ENCODE measurements around the gene SLC35F3.

Gene SLC35F3

DNA sequence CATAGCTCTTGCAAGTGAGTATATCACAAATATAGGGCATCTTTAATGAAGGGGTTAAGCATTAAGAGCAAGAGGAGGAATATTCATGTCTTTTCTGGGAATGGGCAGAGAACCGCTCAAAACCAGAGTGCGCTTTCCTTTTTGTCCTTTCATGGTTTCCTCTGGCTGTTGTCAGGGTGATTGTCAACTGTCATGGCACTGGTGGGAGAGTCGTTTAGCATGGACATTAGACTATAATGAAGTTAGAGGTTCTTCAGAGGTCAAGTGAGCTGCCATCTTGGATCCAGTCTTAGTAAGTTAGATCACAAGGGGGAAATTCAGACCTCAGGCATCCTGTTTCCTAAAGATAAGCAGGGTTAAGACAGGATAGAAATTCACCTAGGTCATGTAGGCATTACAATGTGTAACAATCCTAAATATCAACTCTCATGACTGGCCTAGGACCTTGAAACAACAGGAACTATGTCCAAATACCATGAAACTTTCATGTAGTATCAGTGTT lies 456.7 kb downstream of the SLC35F3 start:
- Mint-ChIP-seq H3K27me3 (peaks cover 0 to 17% of the 10 kb centered on the region in 2 donors), H3K4me3 (no peak overlapping the region), H3K4me1 (ENCODE audit: low read depth in 2 of 2) (peaks cover 0 to 10% of the 10 kb centered on the region in 2 donors), H3K9me3 (no peaks in the 10 kb centered on the region), H3K36me3 (ENCODE audit: insufficient read depth) (no peaks in the 10 kb centered on the region), H3K27ac (no peak overlapping the region)
- ATAC-seq (replicated peaks), result no peak
- no peak for DNase-seq

DNA sequence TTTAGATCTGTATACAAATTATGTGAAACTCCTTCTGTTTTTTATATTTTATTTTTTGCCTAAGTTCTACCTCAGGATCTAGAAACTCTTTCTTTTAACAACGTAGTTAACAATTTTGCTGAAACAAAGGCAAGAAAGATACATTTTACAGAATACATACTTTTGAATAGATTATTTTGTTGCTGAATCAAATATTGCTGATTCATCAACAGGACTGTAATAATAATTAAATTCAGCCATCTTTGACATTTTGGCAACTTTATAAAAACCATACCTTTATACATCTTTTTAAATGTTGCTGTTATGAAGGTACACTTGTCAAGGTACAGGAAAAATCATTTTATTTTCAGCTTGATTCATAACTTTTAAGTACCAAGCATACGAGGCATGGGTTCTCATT lies 458.1 kb downstream of the SLC35F3 start:
- Mint-ChIP-seq H3K4me1 (ENCODE audit: low read depth in 2 of 2) (peaks cover 0 to 8% of the 10 kb centered on the region in 2 donors), H3K4me3 (no peak overlapping the region), H3K27ac (no peak overlapping the region), H3K27me3 (peaks cover 0 to 17% of the 10 kb centered on the region in 2 donors), H3K36me3 (ENCODE audit: insufficient read depth) (no peaks in the 10 kb centered on the region), H3K9me3 (no peaks in the 10 kb centered on the region)
- no peak for DNase-seq
- no peak for ATAC-seq (replicated peaks)

DNA sequence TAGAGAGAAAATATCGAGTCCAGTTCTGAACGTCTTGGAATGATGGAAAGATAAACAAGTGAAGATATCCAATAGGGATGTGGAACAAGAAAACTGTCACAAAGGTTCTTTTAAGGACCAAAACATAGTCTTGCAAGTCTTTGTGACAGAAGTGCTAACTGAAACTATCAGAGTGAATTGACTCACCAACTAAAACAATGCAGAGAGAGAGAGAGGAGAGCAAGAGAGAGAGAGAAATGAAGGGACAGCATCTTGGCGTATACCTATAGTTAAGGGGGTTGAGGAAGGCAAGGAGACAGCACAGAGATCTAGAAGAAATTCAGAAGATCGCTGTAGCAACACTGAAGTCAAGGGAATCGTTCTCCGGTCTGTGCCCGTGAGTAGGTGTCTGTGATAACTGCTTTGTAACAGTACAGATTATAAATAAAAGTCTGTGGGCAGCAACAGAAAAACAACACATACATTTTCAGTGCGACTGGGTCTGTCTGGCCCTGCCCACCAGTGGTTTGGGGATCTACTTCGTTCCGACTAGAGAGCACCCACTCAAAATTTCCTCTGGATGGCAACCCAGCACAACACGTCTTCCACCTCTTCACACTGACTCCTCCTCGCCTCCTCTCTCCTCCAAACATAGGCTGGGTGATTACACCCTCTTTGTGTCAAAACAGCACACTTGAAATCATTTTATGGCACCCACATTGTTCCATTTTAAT lies 464.0 kb downstream of the SLC35F3 start:
- Mint-ChIP-seq H3K9me3 (no peaks in the 10 kb centered on the region), H3K4me1 (ENCODE audit: low read depth in 2 of 2) (peaks cover 7 to 20% of the 10 kb centered on the region in 2 donors), H3K27ac (peak overlapping the region in 1 of 2 donors; percentile 5), H3K4me3 (no peak overlapping the region), H3K27me3 (no peaks in the 10 kb centered on the region), H3K36me3 (ENCODE audit: insufficient read depth) (peaks cover 6% of the 10 kb centered on the region)
- ATAC-seq (replicated peaks) (no peak), DNase-seq (no peak)

DNA sequence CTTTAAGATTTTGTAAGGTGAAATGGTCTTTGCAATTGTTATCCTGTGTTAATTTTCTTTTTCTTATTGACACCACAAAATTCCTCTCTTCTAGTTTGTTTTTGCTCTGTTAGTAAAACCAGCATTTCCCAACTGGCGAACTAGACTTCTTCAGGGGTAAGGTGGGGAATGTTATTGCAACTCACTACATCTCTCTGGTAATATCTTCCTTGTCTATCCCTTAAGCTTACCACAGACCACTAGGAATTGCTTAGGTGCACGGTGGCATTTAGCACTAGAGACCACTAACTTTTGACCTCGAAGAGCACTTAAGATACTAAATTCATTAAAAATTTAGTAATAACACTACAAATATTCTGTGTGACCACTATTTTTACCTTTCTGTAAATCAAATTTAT lies 464.6 kb downstream of the SLC35F3 start:
- no peak for ATAC-seq (replicated peaks)
- Mint-ChIP-seq H3K27me3 (no peaks in the 10 kb centered on the region), H3K27ac (peak overlapping the region in 1 of 2 donors; percentile 5), H3K36me3 (ENCODE audit: insufficient read depth) (peaks cover 11% of the 10 kb centered on the region), H3K4me1 (ENCODE audit: low read depth in 2 of 2) (peaks cover 11 to 22% of the 10 kb centered on the region in 2 donors), H3K9me3 (no peaks in the 10 kb centered on the region), H3K4me3 (no peak overlapping the region)
- DNase-seq, result no peak

DNA sequence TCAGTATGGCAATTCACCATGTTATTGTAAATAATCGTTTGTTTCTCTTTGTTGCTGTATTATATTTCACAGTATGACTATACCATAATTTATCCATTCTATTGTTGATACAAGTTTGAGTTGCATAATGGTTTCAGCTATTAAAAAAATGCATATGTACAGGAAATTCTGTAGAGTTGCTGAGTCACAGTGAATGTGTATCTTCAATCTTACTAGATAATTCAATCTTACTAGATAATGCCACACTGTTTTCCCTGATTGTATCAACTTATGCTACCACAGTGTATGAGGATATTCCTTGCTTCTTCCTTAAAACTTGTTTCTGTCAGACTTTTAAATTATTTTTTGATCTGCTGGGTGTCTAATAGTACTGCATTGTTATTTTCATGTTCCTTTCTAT lies 465.3 kb downstream of the SLC35F3 start:
- ATAC-seq (replicated peaks) (no peak), DNase-seq (no peak)
- H3K27ac Mint-ChIP-seq, result no peak overlapping the region
- peaks cover 12% of the 10 kb centered on the region for H3K36me3 Mint-ChIP-seq (ENCODE audit: insufficient read depth)
- H3K27me3 Mint-ChIP-seq, result no peaks in the 10 kb centered on the region
- H3K4me3 Mint-ChIP-seq, result no peak overlapping the region
- H3K9me3 Mint-ChIP-seq, result no peaks in the 10 kb centered on the region
- H3K4me1 Mint-ChIP-seq (ENCODE audit: low read depth in 2 of 2), result peaks cover 18 to 29% of the 10 kb centered on the region in 2 donors

DNA sequence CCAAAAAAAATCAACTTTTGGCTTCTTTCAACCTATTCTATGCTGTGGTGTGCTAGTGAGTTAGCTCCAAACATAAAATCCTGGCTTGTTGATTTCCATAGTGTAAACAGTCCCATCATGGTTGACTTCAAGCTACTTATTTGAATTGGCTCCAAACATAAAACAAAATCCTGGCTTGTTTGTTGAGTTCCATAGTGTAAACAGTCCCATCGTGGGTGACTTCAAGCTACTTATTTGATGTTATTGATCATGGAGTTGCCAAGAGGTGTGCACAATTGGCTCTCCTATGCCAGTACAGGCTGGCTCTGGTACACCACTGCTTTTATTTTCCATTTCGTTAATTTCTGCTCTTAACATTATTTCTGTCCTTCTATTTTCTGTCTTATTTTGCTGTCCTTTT lies 466.9 kb downstream of the SLC35F3 start:
- H3K27me3 Mint-ChIP-seq, result no peaks in the 10 kb centered on the region
- peaks cover 17% of the 10 kb centered on the region for H3K36me3 Mint-ChIP-seq (ENCODE audit: insufficient read depth)
- ATAC-seq (replicated peaks) (no peak), DNase-seq (no peak)
- peaks cover 22 to 36% of the 10 kb centered on the region in 2 donors for H3K4me1 Mint-ChIP-seq (ENCODE audit: low read depth in 2 of 2)
- no peak overlapping the region for H3K27ac Mint-ChIP-seq
- no peaks in the 10 kb centered on the region for H3K9me3 Mint-ChIP-seq
- no peak overlapping the region for H3K4me3 Mint-ChIP-seq

DNA sequence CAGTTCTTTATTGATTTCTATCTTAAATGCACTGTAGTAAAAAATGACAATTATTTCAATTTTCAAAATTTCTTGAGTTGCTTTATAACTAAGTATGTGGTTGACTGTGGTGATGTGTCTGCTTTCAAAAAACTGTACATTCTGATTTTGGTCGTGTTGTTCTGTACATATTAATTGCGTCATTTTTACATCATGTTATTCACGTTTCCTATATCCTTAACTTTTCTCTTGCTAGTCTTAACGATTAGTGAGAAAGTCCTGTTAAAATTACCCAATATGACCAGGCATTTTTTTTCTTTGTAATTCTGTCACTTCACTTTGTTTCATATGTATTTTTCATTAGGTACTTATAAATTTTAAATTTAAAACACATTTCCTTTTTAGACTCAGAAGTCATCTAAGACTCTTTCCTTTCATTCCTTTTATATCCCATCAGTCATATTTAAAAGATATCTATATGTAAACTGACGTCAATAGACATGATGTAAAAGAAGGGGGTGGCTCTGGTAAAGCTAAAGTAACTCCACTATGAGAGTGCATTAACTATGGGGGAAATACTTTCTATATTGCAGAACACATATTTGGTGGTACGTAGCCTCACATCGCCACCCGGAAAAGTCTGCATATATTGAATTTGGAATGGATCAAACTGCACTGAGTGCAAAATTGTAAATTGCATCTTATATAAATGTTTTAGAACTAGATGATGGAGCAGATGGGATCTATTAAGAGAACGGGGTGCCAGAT lies 467.7 kb downstream of the SLC35F3 start:
- Mint-ChIP-seq H3K27ac (peak overlapping the region; percentile 99), H3K27me3 (no peaks in the 10 kb centered on the region), H3K9me3 (no peaks in the 10 kb centered on the region), H3K36me3 (ENCODE audit: insufficient read depth) (peaks cover 22% of the 10 kb centered on the region), H3K4me1 (ENCODE audit: low read depth in 2 of 2) (peaks cover 26 to 40% of the 10 kb centered on the region in 2 donors), H3K4me3 (peak overlapping the region; percentile 89 to 91)
- ATAC-seq (replicated peaks) (no peak), DNase-seq (no peak)

DNA sequence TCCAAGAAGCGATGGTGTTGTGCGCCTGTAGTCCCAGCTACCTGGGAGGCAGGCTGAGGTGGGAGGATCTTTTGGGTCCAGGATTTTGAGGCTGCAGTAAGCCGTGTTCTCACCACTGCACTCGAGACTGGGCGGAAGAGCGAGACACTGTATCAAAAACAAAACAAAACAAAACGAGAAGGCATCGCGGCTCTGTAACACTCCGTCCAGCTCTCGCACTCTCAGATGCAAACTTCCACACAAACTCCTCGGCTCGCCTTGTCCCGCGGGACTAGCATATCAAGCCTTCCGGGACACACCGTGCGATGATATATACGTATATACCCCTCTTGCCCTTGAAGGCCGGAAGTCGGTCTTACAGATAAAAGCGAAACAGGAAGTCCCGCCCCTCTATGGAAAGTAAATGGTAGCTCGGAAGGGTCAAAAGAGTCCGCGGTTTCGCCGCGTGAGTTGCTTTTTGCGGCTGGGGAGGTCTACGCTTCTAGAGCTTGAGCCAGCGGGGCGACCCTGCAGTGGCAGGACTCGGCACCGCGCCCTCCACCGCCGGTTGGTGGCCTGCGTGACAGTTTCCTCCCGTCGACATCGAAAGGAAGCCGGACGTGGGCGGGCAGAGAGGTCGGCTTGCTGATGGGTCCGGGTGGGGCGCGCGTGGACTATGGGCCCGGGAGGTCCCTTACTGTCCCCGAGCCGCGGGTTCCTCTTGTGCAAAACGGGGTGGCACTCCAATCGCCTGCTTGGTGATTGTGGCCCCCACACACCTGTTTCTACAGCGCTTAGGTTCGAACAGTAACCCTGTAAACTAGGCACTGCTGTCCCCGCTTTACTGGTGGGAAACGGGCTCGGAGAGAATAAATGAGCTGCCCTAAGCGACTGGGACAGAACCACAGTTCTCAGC lies 468.8 kb downstream of the SLC35F3 start, which contains the start of gene COA6:
Gene COA6 (plus strand): TSS at position 393 of the 895 bp plus-strand sequence. CDS start 11 bp downstream, at position 404.
- ATAC-seq (replicated peaks), result peak; percentile 85

DNA sequence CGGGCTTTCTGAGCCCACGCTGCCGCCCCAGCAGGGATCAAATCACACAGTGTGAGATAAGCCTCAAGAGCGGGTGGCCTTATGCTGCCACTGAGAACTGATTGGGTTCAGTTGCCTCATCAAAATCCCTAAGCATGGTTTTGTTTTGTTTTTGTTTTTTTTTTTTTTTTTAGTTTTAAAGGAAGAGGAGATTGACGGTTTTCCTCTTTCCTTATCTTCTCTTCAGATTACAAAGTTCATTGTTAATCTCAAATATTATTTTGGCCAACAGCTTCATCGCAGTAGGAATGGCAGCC lies 469.4 kb downstream of the SLC35F3 start:
- Mint-ChIP-seq H3K4me3 (peak overlapping the region; percentile 89 to 91), H3K4me1 (ENCODE audit: low read depth in 2 of 2) (peaks cover 35 to 41% of the 10 kb centered on the region in 2 donors), H3K36me3 (ENCODE audit: insufficient read depth) (peaks cover 36% of the 10 kb centered on the region), H3K27ac (peak overlapping the region; percentile 99), H3K27me3 (no peaks in the 10 kb centered on the region), H3K9me3 (no peaks in the 10 kb centered on the region)
- ATAC-seq (replicated peaks) (peak; percentile 28), DNase-seq (no peak)

More for the DNA sequence above, 468.8 kb downstream of the SLC35F3 start, which contains the start of gene COA6:
- Mint-ChIP-seq H3K27me3 (no peaks in the 10 kb centered on the region), H3K27ac (peak within 1 kb of the TSS; percentile 99), H3K4me3 (peak within 1 kb of the TSS; percentile 89 to 91), H3K4me1 (ENCODE audit: low read depth in 2 of 2) (peaks cover 35 to 44% of the 10 kb centered on the region in 2 donors), H3K36me3 (ENCODE audit: insufficient read depth) (peaks cover 30% of the 10 kb centered on the region), H3K9me3 (no peaks in the 10 kb centered on the region)
- peak; percentile 86 to 93 (median 88) for DNase-seq

All from effector memory CD8-positive, alpha-beta T cell (primary cell).